GM21737 (cell line): Measurements from ENCODE around the gene SPAG4.
A peak's percentile ranks its signal among the peaks of the same experiment; 100 is the strongest.

Experiments
- ATAC-seq: cut with Tn5 transposase; IDR thresholded peaks from one replicate; pipeline ENCODE4 v1.9.1; 2021; ENCODE audit warnings: mild to moderate bottlenecking, moderate library complexity; ENCODE audit not compliant: unreplicated experiment

SPAG4 gene, protein sequence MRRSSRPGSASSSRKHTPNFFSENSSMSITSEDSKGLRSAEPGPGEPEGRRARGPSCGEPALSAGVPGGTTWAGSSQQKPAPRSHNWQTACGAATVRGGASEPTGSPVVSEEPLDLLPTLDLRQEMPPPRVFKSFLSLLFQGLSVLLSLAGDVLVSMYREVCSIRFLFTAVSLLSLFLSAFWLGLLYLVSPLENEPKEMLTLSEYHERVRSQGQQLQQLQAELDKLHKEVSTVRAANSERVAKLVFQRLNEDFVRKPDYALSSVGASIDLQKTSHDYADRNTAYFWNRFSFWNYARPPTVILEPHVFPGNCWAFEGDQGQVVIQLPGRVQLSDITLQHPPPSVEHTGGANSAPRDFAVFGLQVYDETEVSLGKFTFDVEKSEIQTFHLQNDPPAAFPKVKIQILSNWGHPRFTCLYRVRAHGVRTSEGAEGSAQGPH

GRCh38 chr20:35615667-35616464 lies at the start of gene SPAG4:
SPAG4 (plus strand) TSS chr20:35615829; CDS start chr20:35616004, 175 bp downstream.
- peak; percentile 71 for ATAC-seq

DNA sequence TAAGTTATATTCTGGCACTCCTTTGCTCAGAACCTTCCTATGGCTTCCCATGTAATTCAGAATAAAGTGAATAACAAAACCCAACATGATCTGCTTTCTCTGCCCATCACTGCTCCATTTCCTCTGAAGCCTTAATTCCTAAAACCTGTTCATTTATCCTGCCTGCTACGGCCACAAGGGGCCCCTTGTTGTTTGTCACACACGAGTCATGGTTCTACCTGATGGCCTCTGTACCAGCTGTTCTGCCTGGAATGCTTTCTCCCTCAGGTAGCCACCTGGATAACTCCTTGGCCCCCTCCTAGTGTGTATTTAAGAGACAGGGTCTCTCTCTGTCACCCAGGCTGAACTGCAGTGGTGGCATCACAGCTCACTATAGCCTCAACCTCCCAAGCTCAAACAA lies 47.0 kb upstream of the SPAG4 start:
- ATAC-seq = no peak

GRCh38 chr20:35571555-35571954 lies 44.1 kb upstream of the SPAG4 start:
- no peak for ATAC-seq

DNA sequence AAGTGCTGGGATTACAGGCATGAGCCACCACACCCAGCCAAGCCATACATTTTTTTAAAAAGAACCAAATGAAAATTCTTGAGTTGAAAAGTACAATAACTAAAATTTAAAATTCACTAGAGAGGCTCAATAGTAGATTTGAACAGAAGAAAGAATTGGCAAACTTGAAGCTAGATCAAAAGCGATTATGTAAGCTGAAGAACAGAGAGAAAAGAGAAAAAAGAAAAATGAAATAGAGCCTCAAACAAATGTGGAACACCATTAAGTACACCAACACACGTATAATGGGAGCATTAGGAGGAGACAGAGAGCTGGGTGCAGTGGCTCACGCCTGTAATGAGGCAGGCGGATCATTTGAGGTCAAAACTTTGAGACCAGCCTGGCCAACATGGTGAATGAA lies 42.8 kb upstream of the SPAG4 start:
- no peak for ATAC-seq

DNA sequence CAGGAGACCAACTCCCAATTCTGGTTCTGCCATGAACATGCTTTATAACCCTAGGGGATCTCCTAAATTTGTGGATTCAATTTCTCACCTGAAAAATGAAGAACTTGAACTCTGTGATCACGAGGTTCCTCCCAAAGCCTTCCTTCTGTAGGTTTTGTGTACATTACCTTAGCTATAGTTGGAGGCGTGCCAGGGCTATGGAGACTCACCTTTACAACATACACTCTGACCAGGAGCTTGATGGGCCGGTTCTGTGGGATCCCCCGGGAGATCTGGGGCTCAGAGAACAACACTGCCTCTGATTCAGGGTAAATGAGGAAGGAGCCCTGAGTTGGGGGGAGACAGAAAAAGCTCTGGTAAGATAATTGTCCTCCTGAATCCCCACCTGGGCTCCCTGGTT lies 39.7 kb upstream of the SPAG4 start:
- ATAC-seq = no peak

DNA sequence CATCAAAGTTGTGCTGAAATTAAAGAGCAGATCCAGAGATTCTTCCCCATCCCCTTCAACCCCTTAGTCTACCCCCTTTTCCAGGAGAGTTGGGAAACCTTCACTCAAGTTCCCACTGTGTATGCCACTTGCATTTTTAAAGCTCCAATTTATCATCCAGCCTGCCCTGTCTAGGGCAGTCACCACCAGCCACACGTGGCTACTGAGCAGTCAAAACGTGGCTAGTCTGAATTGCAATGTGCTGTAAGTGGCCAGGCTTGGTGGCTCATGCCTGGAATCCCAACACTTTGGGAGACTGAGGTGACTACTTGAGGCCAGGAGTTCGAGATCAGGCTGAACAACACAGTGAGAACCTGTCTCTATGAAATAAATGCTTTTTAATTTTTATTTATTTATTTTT lies 38.8 kb upstream of the SPAG4 start:
- no peak for ATAC-seq

DNA sequence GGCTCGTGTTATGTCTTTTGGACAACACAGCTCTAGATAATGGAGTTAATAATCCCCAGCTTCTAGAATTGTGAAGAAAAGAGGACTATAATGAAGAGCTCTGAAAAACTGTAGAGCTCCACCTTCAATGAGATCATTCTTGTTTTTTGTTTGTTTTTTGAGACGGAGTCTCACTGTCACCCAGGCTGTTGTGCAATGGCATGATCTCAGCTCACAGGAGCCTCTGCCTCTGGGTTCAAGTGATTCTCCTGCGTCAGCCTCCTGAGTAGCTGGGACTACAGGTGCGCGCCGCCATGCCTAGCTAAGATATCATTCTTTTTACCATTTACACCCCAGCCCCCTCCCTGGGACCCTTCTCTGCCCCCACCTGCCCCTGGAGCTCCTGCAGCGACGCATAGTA lies 37.2 kb upstream of the SPAG4 start:
- no peak for ATAC-seq

DNA sequence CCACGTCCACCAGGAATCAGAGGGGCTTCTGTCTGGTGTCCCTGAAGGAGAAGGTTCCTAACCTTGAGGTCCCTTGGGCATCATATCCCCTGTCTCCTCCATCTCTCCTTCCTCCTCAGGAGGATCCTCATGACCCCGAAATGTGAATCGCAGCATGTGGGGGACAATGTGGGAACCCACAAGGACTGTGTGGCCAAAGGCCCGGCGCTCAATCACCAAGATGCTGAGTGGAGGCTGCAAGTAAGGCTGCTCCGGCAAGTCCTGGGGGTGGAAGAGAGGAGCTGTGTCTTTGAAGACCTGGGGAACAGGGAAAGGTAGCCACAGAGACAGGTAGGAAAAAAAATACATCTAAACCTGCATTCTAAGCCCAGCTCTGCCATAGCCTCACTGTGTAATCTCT lies 36.4 kb upstream of the SPAG4 start:
- no peak for ATAC-seq

GRCh38 chr20:35582131-35582530 lies 33.5 kb upstream of the SPAG4 start:
- no peak for ATAC-seq

- no peak for ATAC-seq
These were observed 32.8 kb upstream of the SPAG4 start for GRCh38 chr20:35582741-35583404.

DNA sequence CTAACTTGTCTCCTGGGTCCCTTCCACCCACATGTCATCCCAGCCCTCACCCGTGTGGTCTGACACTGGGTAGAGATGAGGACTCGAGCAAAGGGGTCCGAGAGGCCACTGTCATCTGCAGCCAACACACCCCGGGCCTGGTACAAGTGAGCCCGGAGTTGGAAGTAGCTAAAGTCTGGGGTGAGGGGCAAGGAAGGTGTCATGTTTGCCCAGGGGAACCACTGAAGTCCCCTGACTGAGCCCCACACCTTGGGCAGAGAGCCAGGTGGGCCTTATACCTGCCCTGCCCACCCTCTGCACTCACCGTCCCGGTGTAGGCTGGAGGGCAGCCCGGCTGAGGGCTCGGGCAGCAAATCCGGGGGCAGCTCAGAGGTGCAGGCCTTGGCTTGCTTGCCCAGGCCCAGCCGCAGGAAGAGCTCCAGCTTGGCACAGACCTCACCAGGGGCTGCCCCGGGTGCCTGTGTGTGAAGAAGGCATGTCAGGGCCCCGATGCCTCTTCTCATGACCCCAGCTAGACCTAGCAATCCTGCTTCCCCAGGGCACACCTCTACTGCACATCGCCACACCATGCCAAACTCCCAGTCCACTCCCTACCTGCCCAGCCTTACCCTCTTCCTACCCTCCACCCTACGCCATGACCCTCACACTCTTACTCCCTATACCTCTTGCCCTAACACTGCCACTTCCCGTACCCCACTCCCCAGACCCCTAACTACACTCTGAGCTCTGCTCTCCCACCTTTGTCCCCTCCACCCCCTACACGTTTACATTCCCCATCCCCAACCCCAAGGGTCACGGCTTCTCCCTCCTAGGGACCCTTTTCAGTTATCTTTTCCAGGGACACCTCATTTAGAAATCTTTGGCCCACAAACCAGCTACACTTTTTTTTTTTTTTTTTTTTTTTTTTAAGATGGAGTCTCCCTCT lies 31.7 kb upstream of the SPAG4 start:
- no peak for ATAC-seq

DNA sequence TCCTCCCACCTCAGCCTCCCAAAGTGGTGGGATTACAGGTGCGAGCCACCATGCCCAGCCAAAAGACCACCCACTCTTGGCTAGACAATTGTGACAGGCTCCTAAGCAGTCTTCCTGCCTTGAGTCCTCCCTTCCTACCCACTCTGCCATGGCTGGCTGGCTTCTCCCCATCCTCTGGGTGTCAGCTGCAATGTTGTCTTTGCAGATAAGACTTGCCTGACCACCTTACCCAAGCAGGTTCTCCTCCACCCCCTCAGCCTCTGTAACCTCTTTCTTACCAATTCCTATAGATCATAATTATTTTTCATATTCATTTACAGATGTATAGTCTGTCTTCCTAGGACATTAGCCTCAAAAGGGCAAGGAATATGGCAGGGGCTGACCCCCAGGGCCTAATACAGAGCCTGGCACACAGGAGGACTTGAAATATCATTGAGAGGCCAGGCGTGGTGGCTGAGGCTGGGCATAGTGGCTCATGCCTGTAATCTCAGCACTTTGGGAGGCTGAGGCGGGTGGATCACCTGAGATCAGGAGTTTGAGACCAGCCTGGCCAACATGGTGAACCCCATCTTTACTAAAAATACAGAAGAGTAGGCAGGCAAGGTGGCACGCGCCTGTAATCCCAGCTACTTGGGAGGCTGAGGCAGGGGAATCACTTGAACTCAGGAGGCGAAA lies 28.7 kb upstream of the SPAG4 start:
- ATAC-seq = no peak

DNA sequence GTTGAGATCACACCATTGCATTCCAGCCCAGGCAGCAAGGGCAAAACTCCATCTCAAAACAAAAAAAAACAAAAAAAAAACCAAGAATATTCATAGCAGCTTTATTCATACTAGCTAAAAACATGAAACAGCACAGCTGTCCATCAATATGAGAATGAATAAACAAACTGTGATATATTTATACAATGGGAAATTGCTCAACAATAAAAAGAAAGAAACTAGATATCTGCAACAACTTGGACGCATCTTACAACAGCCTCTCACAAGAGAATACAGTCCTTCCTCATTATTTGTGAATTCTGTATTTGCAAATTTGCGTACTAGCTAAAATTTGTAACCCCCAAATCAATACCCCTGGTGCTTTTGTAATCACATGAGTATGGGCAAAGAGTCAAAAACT lies 28.2 kb upstream of the SPAG4 start:
- ATAC-seq = no peak

DNA sequence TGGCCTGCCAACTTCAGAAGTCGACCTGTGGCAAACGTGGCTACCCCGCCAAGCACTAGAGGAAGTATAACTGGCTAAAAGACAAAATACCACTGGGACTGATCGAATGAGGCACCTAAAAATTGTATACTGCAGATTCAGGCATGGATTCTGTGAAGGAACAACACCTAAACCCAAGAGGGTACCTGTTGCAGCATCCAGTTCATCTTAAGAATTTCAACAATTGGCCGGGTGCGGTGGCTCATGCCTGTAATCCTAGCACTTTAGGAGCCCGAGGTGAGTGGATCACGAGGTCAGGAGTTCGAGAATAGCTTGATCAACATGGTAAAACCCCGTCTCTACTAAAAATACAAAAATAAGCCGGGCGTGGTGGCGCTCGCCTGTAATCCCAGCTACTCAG lies 27.2 kb upstream of the SPAG4 start:
- no peak for ATAC-seq

- no peak for ATAC-seq
These were observed 23.2 kb upstream of the SPAG4 start for GRCh38 chr20:35592339-35592974.

DNA sequence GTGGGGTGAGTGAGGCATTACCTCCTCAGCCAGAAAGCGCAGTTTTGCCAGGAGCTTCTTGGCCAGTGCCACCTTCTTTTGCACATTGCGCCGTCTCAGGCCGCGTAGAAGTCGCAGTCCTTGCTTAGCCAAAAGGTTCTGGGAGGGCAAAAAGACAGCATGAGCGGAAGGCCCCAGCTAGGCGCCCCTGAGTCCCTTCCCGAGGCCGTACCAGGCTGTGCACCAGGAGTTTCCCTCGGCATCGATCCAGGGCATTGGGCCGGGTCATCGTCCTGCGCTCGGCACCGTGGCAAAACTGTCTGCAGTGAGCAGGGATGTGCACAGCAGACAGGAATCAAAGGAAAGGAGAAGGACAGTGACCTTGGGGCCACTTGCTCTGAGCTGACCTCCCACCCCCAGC lies 20.2 kb upstream of the SPAG4 start:
- ATAC-seq = no peak

- ATAC-seq = no peak
These were observed 19.7 kb upstream of the SPAG4 start for GRCh38 chr20:35595901-35596300.

DNA sequence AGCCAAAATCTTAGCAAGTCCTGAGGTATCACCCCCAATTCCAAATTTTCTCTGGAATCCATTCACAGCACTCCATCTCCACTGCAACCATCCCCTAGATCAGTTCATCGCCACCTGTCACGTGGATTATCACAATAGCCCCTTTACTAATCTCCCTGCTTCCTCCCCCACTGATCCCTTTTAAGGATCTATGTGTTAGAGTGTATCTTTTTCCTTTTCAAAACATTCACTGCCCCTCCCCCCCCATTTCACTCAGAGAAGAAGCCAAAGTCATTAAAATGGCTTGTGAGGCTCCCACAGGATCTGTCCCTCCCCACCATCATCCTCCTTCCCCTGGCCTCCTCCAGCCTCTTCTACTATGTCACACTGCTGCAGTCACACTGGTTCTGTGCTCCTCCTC lies 18.4 kb upstream of the SPAG4 start:
- no peak for ATAC-seq

DNA sequence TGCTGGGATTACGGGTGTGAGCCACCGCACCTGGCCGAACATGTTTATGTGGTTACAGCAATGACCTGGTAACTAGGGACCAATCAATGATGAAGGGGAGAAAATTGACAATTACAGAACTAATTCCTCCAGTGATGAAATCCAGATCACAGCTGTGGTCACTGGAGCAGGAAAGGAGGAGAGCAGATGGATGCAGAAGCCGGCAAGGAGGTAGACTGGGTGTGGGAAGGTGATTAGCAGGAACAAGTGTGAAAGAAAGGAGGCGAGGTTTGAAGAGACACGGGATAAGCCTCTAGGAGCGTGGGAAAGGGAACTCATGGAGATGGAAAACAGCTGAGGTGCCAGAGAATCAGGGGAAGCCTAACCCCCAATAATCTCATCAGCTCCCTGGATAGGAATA lies 17.2 kb upstream of the SPAG4 start:
- ATAC-seq = no peak
